Upper lobe of left lung (tissue), 6 donors: Measurements from ENCODE around the gene FLACC1. TPM values are rescaled to one million over a fixed set of nuclear protein-coding genes. Genes with fewer than 3 reads are reported as not detected.

Experiments used
- ATAC-seq, 2 donors: fragments of 200-7000 bp; cut with Tn5 transposase; one replicate each; pipeline ENCODE4 v1.9.1; 2022; ENCODE audit warnings: mild to moderate bottlenecking in 2 of 2, moderate library complexity in 2 of 2; ENCODE audit not compliant: low FRiP score in 2 of 2
- DNase-seq, 2 donors: peaks; one replicate each; pipeline ENCODE4 v3.0.0-alpha.2; 2019 to 2020
- H3K27ac ChIP-seq, 4 donors: fragments of 200-600 bp; sonication (generic); one replicate each; pipeline ENCODE4 v1.5.1; 2016 to 2019
- H3K27me3 ChIP-seq, 4 donors: fragments of 200-600 bp; sonication (generic); one replicate each; pipeline ENCODE4 v1.5.1; 2017 to 2019
- H3K36me3 ChIP-seq, 4 donors: fragments of 200-600 bp; sonication (generic); one replicate each; pipeline ENCODE4 v1.5.1; 2016 to 2019
- H3K4me1 ChIP-seq, 4 donors: fragments of 200-600 bp; sonication (generic); one replicate each; pipeline ENCODE4 v1.5.1; 2018 to 2019
- H3K4me3 ChIP-seq, 4 donors: fragments of 200-600 bp; sonication (generic); one replicate each; pipeline ENCODE4 v1.5.1; 2017 to 2019; ENCODE audit warnings: mild to moderate bottlenecking in 2 of 4, moderate library complexity in 1 of 4
- H3K9me3 ChIP-seq, 4 donors: fragments of 200-600 bp; sonication (generic); one replicate each; pipeline ENCODE4 v1.5.1; 2018 to 2019
- EP300 ChIP-seq, 4 donors: sonication (generic); formaldehyde crosslinking; IDR thresholded peaks; one replicate each; pipeline ENCODE4 v1.5.1; 2017; ENCODE audit warnings: antibody characterized with exemption in 4 of 4, control low read depth in 2 of 4
- POLR2A ChIP-seq, 4 donors: fragments of 450-650 bp; IDR thresholded peaks; one replicate each; pipeline ENCODE4 v1.5.1; 2016 to 2017; ENCODE audit warnings: antibody characterized with exemption in 4 of 4, mild to moderate bottlenecking in 2 of 4
- POLR2AphosphoS5 ChIP-seq, 2 donors: sonication (generic); formaldehyde crosslinking; IDR thresholded peaks; one replicate each; pipeline ENCODE4 v1.5.1; 2017; ENCODE audit warnings: antibody characterized with exemption in 2 of 2
- WGBS, 2 donors: methylation state at CpG; one replicate each; pipeline ENCODE4 v1.1.5; 2017 to 2018; 5-methylcytosine and 5-hydroxymethylcytosine counted together
- total RNA-seq, 6 donors: library from RNA; depleted of rRNA in 4 of 6; stranded (reverse); fragments of >200 nt in 4 of 6; gene quantifications; one replicate each; pipeline versions ENCODE4 v1.1.0 to v1.2.1, GENCODE V29; 2016 to 2021
- TF ChIP-seq, protein P1 (sequence below), 6 experiments: fragments of 450-650 bp in 4 of 6; fragments of 200-600 bp in 2 of 6; sonication (generic) in 2 of 6; IDR thresholded peaks; one replicate each; pipeline ENCODE4 v1.5.1; 2016 to 2019; ENCODE audit warnings: antibody characterized with exemption in 6 of 6
- donor health status: DM: no; HTN: no; CAD: no; lungs with moderate emphysema.
- donor health status: DM: no; HTN: yes; CAD: no; lungs with severe emphysema.

The FLACC1 gene
- total RNA-seq, 6 donors from 2014 or later = 1.1 to 19.4 (median 6.7) TPM

DNA sequence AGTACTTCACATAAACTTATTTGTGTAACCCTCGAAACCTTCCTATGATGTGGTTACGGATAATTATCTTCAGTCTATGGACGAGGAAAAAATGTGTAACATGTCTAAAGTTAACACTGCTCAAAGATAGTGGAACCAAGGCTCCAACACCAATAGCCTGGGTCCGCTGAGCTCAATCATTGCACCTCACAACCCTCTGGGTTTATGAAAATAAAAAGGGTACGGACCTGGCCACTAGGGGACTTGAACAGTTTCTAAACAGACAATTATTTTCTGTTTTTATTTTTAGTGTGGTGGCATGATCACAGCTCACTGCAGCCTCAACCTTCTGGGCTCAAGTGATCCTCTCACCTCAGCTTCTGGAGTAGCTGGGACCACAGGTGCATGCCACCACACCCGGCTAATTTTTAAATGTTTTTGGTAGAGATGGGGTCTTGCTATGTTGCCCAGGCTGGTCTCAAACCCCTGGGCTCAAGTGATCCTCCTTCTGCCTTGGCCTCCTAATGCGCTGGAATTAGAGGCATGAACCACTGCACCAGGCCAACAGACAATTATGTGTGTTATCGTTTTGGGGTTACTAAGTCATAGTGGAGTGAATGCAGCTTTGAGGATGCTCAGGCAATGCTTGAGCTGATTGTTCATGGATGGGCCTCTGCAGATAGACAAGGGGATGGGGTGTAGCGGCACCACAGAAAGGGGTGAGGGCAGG is 86.7 kb downstream of the FLACC1 start:
- WGBS, 2 donors = 80 to 84% methylated on average over 8 to 9 of the region's 9 CpGs

DNA sequence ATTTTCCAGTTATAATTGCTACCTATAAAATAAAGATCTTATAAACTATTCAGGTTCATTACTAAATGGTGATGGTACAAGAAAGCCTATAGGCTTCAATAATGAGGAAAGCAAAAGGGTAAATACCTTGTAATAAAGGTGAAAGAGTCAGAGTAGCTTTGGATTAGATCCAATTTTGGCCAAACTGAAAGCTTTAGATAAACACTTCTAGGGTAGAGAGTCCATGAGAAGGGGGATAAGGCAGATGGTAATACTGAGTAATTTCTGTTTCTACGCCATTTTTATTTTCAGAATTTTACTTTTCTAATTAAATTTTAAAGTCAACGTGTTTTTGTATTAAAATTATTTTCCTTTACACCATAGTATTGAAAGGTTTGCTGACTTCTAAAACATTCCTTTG is 87.4 kb downstream of the FLACC1 start:
- Histone ChIP-seq H3K4me1 (peaks cover 0 to 4% (median 2%) of the 10 kb centered on the region in 4 donors), H3K4me3 (no peak overlapping the region), H3K9me3 (no peaks in the 10 kb centered on the region), H3K27me3 (no peaks in the 10 kb centered on the region), H3K27ac (no peak overlapping the region), H3K36me3 (peaks cover 8 to 76% (median 27%) of the 10 kb centered on the region in 4 donors)
- WGBS, 2 donors = 85 to 89% methylated on average over 2 of the region's 2 CpGs
- no peak for ATAC-seq
- DNase-seq = no peak
- TF ChIP-seq, protein P1, sequence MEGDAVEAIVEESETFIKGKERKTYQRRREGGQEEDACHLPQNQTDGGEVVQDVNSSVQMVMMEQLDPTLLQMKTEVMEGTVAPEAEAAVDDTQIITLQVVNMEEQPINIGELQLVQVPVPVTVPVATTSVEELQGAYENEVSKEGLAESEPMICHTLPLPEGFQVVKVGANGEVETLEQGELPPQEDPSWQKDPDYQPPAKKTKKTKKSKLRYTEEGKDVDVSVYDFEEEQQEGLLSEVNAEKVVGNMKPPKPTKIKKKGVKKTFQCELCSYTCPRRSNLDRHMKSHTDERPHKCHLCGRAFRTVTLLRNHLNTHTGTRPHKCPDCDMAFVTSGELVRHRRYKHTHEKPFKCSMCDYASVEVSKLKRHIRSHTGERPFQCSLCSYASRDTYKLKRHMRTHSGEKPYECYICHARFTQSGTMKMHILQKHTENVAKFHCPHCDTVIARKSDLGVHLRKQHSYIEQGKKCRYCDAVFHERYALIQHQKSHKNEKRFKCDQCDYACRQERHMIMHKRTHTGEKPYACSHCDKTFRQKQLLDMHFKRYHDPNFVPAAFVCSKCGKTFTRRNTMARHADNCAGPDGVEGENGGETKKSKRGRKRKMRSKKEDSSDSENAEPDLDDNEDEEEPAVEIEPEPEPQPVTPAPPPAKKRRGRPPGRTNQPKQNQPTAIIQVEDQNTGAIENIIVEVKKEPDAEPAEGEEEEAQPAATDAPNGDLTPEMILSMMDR (IDR thresholded peaks at IDR 0.05) = no peak
- TF ChIP-seq POLR2A (IDR thresholded peaks at IDR 0.05) = no peak
- no peak for TF ChIP-seq POLR2AphosphoS5 (IDR thresholded peaks at IDR 0.05)
- TF ChIP-seq EP300 (IDR thresholded peaks at IDR 0.05) = no peak

More for the DNA sequence above, 86.7 kb downstream of the FLACC1 start:
- ATAC-seq (peak in 1 of 2 donors; percentile 49), DNase-seq (no peak)
- Histone ChIP-seq H3K4me1 (peaks cover 0 to 4% (median 2%) of the 10 kb centered on the region in 4 donors), H3K4me3 (no peak overlapping the region), H3K27ac (no peak overlapping the region), H3K27me3 (no peaks in the 10 kb centered on the region), H3K36me3 (peaks cover 9 to 83% (median 33%) of the 10 kb centered on the region in 4 donors), H3K9me3 (no peaks in the 10 kb centered on the region)
- TF ChIP-seq, protein P1 (IDR thresholded peaks at IDR 0.05) = no peak
- TF ChIP-seq POLR2AphosphoS5 (IDR thresholded peaks at IDR 0.05) (no peak), EP300 (IDR thresholded peaks at IDR 0.05) (no peak), POLR2A (IDR thresholded peaks at IDR 0.05) (no peak)

DNA sequence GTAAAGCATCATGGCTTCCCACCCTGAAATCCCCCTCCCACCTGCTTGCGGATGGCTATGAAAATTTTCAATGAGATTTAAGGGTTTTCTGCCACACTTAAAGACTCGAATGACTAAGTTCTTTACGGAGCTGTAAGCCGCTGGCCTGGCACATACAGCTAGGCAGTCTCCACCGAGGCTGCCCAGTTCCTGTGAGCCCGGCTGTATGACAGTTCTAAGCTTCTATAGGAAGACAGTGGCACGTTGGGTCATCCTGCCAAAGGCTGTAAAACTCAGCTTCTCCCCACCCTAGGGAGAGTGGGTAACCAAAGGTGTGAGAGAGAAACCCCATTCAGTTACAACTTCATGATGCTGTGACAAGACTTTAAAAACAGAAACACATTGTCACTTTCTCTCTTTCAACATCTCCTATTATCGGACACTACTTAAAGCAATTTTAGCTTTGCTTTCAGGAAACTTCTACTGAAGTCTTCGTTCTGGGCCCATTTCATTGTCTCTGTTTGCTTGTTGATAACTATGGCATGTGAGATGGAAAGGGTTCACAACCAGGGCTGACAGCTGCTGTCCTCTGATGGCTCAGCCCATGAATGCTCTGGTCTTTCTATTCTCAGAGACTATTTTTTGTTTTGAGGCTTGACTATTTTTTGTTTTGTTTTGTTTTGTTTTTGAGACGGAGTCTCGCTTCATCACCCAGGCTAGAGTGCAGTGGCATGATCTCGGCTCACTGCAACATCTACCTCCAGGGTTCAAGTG is 89.7 kb downstream of the FLACC1 start:
- TF ChIP-seq, protein P1 (IDR thresholded peaks at IDR 0.05) = no peak
- no peak for TF ChIP-seq POLR2AphosphoS5 (IDR thresholded peaks at IDR 0.05)
- no peak for DNase-seq
- Histone ChIP-seq H3K36me3 (peaks cover 3 to 53% (median 13%) of the 10 kb centered on the region in 4 donors), H3K4me3 (no peak overlapping the region), H3K4me1 (peaks cover 6 to 12% (median 11%) of the 10 kb centered on the region in 4 donors), H3K9me3 (no peaks in the 10 kb centered on the region), H3K27me3 (no peaks in the 10 kb centered on the region), H3K27ac (no peak overlapping the region)
- no peak for ATAC-seq
- WGBS, 2 donors = 83 to 86% methylated on average over 12 of the region's 12 CpGs

DNA sequence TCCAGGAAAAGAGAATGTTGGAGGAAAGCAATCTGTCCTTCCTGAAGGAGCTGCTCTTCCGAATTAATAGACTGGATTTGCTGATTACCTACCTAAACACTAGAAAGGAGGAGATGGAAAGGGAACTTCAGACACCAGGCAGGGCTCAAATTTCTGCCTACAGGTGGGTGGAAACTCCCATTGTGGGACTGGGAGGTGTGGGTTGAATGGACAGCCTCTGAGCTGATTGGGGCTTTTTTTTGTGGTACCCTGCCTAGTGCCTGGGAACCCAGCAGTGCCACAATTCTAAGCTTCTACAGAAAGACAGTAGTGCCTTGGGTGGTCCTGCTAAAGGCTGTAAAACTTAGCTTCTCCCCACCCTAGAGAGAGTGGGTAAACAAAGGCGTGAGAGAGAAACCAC is 90.5 kb downstream of the FLACC1 start:
- Histone ChIP-seq H3K4me3 (no peak overlapping the region), H3K9me3 (no peaks in the 10 kb centered on the region), H3K36me3 (peaks cover 2 to 45% (median 11%) of the 10 kb centered on the region in 4 donors), H3K4me1 (peaks cover 11 to 15% (median 13%) of the 10 kb centered on the region in 4 donors), H3K27ac (no peak overlapping the region), H3K27me3 (no peaks in the 10 kb centered on the region)
- DNase-seq = no peak
- WGBS, 2 donors = 73 to 93% methylated on average over 2 of the region's 2 CpGs
- no peak for ATAC-seq
- TF ChIP-seq, protein P1 (IDR thresholded peaks at IDR 0.05) = no peak
- TF ChIP-seq EP300 (IDR thresholded peaks at IDR 0.05) = no peak
- no peak for TF ChIP-seq POLR2A (IDR thresholded peaks at IDR 0.05)
- TF ChIP-seq POLR2AphosphoS5 (IDR thresholded peaks at IDR 0.05) = no peak
